Measurements from ENCODE around the gene TBC1D3L.
"Not testable (repeated sequence)": the region's sequence is repeated elsewhere in the genome, so short reads cannot be mapped to it uniquely, and the experiment has no call there.

TBC1D3L gene

DNA sequence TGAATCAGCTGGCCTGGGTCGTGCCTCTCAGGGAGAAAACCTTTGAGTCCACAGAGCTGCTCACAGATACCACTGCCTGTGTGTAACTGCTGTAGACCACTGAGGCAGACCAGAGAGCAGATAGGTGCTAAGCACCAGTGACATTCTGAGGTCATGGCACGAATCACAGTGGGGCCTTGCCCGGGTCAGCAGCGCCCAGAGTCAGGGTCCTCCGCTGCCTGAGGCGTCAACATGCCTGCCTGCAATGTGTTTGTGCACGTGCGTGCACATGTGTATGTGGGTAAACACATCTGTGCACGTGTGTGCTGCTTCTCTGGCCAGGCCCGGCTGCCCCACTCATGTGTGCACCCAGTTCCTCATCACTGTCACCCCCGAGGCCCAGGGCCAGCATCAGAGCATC, at the start of gene TBC1D3L:
TBC1D3L (minus strand) TSS at position 101 of the 400 bp plus-strand sequence. CDS start 1,540 bp downstream, outside the sequence.
- not testable (repeated sequence) for DNase-seq

DNA sequence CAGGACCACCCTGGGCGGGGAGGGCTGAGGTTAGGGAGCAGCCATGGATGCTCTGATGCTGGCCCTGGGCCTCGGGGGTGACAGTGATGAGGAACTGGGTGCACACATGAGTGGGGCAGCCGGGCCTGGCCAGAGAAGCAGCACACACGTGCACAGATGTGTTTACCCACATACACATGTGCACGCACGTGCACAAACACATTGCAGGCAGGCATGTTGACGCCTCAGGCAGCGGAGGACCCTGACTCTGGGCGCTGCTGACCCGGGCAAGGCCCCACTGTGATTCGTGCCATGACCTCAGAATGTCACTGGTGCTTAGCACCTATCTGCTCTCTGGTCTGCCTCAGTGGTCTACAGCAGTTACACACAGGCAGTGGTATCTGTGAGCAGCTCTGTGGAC, 14.8 kb upstream of the TBC1D3L start, which contains the start of gene TBC1D3D:
TBC1D3D (plus strand) TSS at position 301 of the 400 bp plus-strand sequence. CDS start 1,585 bp downstream, outside the sequence.
- DNase-seq: not testable (repeated sequence)
